HEK293T (cell line): ENCODE measurements around the gene AHDC1.

Experiments
- BHLHE40 ChIP-seq: fragments of 450-650 bp; IDR thresholded peaks from 2 replicates; pipeline ENCODE4 v1.6.1; 2016; ENCODE audit warnings: mild to moderate bottlenecking, moderate library complexity, borderline replicate concordance
- ELF4 ChIP-seq: fragments of 450-650 bp; IDR thresholded peaks from 2 replicates; pipeline ENCODE4 v1.6.1; 2017; ENCODE audit warnings: antibody characterized with exemption

DNA sequence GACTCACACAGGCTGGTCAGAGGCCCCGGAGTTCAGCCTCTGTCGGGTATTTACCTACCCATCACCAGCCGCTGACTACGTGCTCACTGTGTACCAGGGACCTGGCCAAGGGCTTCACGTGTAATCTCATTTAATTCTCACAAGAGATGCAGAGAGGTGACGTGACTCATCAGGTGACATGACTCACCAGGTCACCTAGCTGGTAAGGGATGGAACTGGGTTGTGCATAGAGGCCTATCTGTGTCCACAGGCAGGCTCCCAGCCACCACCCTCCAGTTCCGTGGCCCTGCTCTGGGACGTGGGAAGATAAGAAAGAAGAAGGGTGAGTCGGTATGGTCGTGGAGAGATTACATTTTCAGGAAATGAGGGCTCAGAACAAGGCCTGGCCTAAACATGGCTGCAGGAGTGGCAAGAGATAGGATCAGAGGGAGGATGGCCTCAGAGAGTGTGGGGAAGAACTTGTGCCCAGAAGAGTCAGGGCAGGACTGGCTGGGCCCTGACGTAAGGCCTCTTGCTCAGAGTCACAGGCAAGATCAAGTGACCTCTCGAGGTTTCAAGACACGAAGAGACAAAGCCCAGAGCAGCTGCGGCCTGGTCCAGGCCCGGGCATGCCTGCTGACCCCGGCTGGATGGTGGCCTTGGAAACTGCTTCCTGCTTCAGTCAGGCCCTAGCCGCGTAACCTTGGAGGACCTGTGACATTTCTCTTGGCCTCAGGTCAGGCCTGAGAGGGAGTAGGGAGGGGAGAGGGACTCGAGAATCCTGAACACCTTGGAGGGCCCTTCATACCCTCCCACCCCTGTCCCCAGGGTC is 61.3 kb downstream of the AHDC1 start:
- no peak for TF ChIP-seq ELF4
- no peak for TF ChIP-seq BHLHE40
